Middle frontal gyrus (tissue), 1 donor: ENCODE data around the gene GNAL.
"Not testable (repeated sequence)": the region's sequence is repeated elsewhere in the genome, so short reads cannot be mapped to it uniquely, and the experiment has no call there.

Experiments used
- DNase-seq: peaks from one replicate; pipeline ENCODE4 v3.0.0-alpha.2; 2015; ENCODE audit warnings: low spot score; ENCODE audit errors: extremely low spot score

GNAL gene

DNA sequence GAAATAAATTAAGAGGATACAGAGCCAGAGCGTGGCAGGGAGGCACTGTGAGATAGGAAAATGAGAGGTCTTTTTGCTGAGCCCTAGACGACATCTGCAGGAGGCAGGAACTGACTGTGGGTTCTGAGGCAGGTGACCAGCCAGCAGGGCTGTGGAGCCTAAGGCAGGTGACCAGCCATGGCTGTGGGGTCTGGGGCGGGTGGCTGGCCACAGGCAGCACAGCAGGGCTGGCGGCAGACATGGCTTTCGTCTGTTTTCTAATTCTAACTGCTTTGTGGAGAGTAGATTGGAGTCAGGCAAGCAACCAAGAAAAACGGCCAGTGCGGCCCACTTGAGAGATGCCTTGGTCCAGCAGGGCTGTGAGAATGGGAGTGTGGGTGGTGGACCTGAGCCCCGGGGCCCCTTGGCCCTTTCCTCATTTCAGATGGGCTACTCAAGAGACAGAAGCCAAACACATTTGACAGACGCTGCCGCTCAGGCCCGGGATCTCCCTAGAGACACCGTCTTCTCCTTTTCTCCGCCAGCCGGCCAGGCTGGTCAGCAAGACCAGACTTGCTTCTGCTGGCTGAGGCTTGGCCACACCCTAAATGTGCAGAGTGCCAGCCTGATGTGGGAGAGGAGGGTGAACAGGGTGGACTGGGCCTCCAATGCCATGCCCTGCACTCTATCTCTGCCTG is 19.7 kb upstream of the GNAL start:
- DNase-seq: no peak

DNA sequence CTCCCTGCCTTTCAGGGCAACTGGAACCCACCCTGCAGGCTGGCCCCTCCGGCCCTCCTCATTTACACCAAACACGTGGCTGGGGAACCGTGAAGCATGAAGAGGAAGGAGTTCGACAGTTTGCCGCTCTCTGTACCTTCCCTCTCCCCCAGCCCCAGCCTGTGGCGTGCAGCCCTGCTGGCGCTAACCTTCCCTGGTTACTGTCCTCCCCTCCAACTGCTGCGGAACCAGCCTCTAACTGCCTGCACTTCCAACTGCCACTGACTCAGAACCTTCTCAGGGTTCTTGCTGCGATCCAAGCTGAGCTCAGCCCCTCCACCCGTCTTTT is 19.2 kb upstream of the GNAL start:
- DNase-seq: no peak

- DNase-seq: no peak
Measured at GRCh38 chr18:11671156-11671555, 17.9 kb upstream of the GNAL start.

- DNase-seq: no peak
Measured at GRCh38 chr18:11672198-11672597, 16.9 kb upstream of the GNAL start.

DNA sequence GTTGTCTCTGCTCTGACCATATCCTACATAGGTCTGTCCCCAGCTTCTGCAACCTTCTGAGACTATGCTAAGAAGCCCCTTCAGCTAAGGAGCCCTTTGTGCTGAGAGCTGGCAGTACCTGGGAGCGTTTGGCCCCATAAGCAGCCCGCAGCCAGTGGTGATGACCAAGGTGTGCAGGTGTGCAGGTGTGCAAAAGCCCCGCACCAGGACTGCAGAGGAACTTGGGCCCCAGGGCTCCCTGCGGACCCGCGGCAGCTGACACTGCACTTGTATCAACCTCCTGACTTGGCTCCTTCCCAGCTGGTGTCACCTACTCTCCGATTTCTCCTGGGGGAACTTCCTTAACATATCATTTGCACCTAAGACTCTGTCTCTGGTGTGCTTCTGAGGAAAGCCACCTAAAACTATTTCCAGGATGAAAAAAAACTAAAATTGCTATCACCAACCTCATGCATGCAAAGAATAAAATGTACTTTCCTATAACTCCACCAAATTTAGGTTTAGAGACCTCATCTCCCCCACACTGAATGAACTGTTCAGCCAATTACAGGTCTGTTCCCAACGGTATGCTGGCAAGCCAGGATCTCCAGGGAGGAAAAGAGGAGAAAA is 16.1 kb upstream of the GNAL start:
- DNase-seq: no peak

DNA sequence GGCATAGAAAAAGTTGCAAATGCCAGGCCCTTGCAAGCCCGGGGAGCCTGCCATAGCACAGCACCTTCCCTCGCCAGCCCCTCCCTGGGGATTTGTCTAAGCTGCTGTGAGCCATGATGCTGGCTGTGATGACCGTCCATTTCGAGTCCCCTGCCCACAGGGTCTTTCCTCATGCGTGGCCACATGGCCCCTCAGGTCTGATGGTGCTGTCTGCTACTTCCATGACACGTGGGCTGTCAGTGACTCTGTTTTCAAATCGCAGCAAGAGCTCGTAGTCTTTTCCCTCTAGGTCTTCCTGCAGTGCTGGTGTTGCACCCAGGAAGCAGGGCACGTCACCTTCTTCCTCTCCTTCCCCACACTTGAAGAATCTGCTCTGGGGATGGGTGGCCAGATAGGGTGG is 15.5 kb upstream of the GNAL start:
- no peak for DNase-seq

DNA sequence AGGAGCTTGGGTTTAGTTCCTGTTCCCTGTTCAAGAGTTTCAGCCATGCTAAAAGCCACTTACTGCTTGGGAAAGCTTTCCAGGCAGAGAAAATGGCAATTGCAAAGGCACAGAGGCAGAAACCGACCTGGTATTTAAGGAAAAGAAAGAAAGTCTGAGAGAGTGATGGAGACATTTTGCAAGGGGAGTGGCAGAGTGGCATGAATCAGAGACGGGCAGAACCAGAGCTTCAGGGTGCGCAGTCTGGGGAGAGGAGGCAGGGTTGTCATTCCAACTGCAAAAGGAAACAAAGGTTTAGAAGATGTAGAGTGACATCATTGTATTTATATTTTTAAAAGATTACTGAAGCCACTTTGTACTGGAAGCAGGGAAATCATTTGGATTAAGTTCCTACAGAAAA is 14.9 kb upstream of the GNAL start:
- DNase-seq: no peak

- DNase-seq: no peak
Measured at GRCh38 chr18:11676386-11676785, 12.7 kb upstream of the GNAL start.

GRCh38 chr18:11676867-11677266 is 12.2 kb upstream of the GNAL start:
- DNase-seq: no peak

DNA sequence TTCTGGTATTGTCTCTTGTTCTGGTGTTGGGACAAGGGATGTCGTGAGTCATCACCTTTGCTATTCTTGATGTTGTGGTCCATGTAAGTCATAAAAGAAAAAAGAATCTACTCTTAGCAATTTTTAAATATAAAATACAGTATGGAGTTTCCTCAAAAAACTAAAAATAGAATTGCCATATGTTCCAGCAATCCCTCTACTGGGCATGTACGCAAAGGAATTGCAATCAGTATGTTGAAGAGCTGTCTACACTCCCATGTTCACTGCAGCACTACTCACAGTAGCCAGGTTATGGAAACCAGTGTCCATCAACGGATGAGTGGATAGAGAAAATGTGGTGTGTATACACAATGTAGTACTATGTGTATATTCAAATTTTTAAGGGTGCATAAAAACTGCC is 10.9 kb upstream of the GNAL start:
- no peak for DNase-seq

GRCh38 chr18:11689669-11690565 is 853 bp downstream of the GNAL start:
- no peak for DNase-seq

DNA sequence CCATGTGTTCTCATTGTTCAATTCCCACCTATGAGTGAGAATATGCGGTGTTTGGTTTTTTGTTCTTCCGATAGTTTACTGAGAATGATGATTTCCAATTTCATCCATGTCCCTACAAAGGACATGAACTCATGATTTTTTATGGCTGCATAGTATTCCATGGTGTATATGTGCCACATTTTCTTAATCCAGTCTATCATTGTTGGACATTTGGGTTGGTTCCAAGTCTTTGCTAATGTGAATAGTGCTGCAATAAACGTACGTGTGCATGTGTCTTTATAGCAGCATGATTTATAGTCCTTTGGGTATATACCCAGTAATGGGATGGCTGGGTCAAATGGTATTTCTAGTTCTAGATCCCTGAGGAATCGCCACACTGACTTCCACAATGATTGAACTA is 1.6 kb downstream of the GNAL start:
- DNase-seq: not testable (repeated sequence)

- DNase-seq: no peak
Measured at GRCh38 chr18:11695736-11696135, 6.7 kb downstream of the GNAL start.

- no peak for DNase-seq
Measured at GRCh38 chr18:11696451-11696850, 7.4 kb downstream of the GNAL start.

DNA sequence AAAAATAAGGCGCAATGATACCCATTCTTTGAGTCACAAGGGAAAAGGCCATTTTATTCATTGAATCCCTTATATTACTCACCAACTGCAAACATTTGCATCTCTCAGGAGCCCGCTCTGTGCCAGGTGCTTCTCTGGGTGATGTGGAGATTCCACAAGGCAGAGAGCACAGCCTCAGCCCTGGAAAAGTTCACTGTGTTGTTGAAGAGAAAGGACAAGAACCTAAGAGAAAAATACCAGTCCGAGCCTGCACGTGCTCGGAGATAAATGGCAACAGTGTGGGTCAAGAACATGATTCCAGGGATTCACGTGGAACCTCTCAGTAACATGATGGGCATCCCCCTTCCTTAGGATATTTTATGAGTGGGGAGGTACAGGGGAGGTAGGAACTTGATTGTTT is 11.8 kb downstream of the GNAL start:
- no peak for DNase-seq

DNA sequence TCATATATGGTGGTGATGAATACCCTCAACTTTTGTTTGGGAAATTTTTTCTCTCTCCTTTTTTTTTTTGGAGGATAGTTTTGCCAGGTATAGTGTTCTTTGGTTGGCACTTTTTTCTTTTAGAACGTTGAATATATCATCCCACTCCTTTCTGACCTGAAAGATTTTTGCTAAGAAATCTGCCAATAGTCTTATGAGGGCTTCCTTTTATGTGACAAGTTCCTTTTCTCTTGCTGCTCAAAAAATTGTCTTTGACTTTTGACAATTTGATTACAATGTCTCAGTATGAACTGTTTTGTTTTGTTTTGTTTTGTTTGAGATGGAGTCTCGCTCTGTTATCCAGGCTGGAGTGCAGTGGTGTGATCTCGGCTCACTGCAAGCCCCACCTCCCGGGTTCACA is 21.5 kb downstream of the GNAL start:
- no peak for DNase-seq

DNA sequence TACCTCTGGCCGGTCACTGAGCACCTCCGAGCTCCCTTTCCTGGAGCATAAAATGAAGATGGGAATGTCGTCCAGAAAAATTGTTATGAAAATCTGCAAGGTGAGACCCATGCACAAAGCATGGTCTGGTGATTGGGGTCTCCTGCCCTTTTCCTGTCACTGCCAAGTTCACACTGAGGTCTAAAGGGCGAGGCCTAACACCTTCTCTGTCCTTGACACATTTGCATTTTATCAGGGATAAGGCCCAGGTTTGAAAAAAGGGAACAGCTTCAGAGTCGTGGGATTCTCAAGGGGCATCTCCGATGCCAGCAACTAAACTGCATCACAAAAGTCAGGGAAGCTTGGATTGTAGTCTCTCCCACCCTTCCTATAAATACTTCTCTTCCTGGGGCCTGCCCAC is 24.7 kb downstream of the GNAL start:
- no peak for DNase-seq

GRCh38 chr18:11714244-11714918 is 25.3 kb downstream of the GNAL start:
- no peak for DNase-seq

- DNase-seq: not testable (repeated sequence)
Measured at GRCh38 chr18:11716767-11717315, 27.8 kb downstream of the GNAL start.

DNA sequence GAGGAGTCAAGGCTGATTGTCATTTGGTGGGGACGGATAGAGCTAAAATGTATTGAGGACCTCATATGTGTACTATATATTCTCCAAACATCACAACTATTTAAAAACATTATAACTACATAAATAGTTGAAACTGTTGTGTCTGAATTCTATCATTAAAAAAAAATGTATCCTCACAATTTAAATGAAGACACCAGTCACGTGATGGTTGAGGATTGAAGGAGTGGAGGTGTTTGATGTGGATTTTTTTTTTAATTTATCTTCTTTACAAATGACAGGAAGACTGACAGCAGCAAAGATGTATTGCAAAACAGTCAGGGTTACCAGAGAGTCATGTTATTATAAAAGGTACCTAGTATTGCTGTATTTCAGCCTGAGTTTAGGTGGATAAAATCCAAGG is 30.0 kb downstream of the GNAL start:
- DNase-seq: no peak

DNA sequence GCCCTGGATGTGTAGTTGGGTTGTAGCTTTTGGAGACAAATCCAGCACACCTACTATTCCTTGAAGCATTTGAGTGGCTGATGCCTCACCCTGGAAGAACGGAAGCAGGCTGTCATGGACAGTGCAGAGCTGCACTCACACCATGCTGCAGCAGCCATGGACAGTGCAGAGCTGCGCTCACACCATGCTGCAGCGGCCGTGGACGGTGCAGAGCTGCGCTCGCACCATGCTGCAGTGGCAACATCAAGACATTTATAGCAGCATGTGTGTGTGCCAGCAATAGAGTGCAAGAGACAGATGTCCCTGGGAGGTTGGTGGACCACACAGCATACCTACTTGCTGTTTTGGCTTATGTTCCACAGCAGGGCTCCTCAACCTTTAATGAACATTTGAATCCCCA is 30.6 kb downstream of the GNAL start:
- DNase-seq: no peak

- no peak for DNase-seq
Measured at GRCh38 chr18:11721720-11722119, 32.7 kb downstream of the GNAL start.
